ENCODE measurements around the gene KRT15. TPM values are rescaled to one million over a fixed set of nuclear protein-coding genes. Genes with fewer than 3 reads are reported as not detected.

The KRT15 gene
- total and polyA plus RNA-seq, 2 donors (not counting 1 experiment from before 2014, with no cell fraction given) = not detected

DNA sequence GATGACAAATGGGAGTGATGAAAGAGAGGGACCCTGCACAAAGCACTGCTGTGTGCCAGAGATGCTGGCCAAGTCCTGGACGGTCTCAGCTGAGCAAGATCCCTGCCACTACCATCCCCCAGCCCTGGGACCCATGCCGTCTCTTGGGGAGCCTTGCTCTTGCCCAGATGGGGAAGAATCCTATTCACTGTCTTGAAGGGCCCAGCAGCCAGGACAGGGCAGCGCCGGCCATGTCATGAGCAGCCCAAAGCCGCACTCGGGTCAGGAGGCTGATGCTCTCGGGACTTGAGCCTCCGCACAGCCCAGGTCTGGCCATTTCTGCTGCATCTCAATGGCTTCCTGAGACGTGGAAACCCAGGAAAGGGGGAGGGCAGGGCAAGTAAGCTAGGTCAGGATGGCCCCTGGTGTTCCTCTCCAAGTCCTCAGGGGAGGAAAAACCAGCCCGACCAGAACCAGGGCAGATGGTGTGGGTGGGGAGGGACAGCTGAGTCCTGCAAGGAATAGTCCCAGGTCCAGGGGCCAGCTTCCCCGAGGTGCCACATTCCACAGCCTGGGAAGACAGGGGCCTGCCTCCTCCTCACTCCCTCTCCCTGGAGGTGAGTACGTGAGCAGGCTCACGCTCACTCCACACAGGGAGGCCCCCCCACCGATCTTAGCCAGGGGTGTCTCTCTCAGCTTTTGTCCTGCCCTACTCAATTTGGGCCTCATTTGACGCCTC lies 17.2 kb upstream of the KRT15 start:
- Mint-ChIP-seq H3K9me3 (ENCODE audit: insufficient read depth) (no peaks in the 10 kb centered on the region), H3K4me1 (no peaks in the 10 kb centered on the region), H3K4me3 (no peak overlapping the region), H3K27me3 (peaks cover 59% of the 10 kb centered on the region), H3K27ac (no peak overlapping the region)
- H3K27me3 ChIP-seq (replicated peaks in 1 of 4; ENCODE audit: control extremely low read depth in 1 of 4, control insufficient read depth in 3 of 4, insufficient read depth in 4 of 4, low read length in 3 of 4) = peaks cover 0 to 15% (median 3%) of the 10 kb centered on the region in 4 experiments
- H4K20me1 ChIP-seq (ENCODE audit: control insufficient read depth, insufficient read depth, low read length, poor library complexity, severe bottlenecking) = no peaks in the 10 kb centered on the region
- no peak for DNase-seq
- TF ChIP-seq EZH2 (IDR thresholded peaks at IDR 0.05; ENCODE audit: borderline replicate concordance, insufficient read depth, low read depth, low read length, poor library complexity, severe bottlenecking) = no peak
- TF ChIP-seq, protein P1, sequence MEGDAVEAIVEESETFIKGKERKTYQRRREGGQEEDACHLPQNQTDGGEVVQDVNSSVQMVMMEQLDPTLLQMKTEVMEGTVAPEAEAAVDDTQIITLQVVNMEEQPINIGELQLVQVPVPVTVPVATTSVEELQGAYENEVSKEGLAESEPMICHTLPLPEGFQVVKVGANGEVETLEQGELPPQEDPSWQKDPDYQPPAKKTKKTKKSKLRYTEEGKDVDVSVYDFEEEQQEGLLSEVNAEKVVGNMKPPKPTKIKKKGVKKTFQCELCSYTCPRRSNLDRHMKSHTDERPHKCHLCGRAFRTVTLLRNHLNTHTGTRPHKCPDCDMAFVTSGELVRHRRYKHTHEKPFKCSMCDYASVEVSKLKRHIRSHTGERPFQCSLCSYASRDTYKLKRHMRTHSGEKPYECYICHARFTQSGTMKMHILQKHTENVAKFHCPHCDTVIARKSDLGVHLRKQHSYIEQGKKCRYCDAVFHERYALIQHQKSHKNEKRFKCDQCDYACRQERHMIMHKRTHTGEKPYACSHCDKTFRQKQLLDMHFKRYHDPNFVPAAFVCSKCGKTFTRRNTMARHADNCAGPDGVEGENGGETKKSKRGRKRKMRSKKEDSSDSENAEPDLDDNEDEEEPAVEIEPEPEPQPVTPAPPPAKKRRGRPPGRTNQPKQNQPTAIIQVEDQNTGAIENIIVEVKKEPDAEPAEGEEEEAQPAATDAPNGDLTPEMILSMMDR (IDR thresholded peaks at IDR 0.05) = no peak
- H3K27ac ChIP-seq (ENCODE audit: low read length in 2 of 2) = no peak overlapping the region
- 70% methylated on average over 14 of the region's 15 CpGs for WGBS (ENCODE audit: insufficient coverage)
- H3K4me3 ChIP-seq (ENCODE audit: control extremely low read depth in 1 of 5, extremely low read depth in 1 of 5, insufficient read depth in 1 of 5, low read depth in 2 of 5, low read length in 4 of 5) = no peak overlapping the region
- ATAC-seq (ENCODE audit: low read depth) = no peak
- ChIA-PET POLR2A (no interaction called here), CTCF (no interaction called here)
- H2AFZ ChIP-seq (ENCODE audit: insufficient read depth, low read depth, low read length, poor library complexity, severe bottlenecking) = no peak overlapping the region
- H3K9ac ChIP-seq (ENCODE audit: low read length) = no peak overlapping the region
- no peaks in the 10 kb centered on the region for H3K9me3 ChIP-seq (ENCODE audit: control extremely low read depth in 1 of 3, control insufficient read depth in 2 of 3, insufficient read depth in 1 of 3, low read length in 2 of 3)
- no peaks in the 10 kb centered on the region for H3K79me2 ChIP-seq (ENCODE audit: control insufficient read depth, insufficient read depth, low read length)
- no peaks in the 10 kb centered on the region for H3K4me1 ChIP-seq (ENCODE audit: control insufficient read depth in 2 of 2, insufficient read depth in 2 of 2, low read length in 2 of 2)
- H3K36me3 ChIP-seq (replicated peaks in 1 of 2; ENCODE audit: control extremely low read depth in 1 of 2, control insufficient read depth in 1 of 2, extremely low read depth in 1 of 2, insufficient read depth in 2 of 2, low read length in 1 of 2) = no peaks in the 10 kb centered on the region
- H3K4me2 ChIP-seq (replicated peaks; ENCODE audit: low read depth, low read length, poor library complexity, severe bottlenecking) = no peak overlapping the region
- intact Hi-C loops (cut with micrococcal nuclease) = no loop called here

DNA sequence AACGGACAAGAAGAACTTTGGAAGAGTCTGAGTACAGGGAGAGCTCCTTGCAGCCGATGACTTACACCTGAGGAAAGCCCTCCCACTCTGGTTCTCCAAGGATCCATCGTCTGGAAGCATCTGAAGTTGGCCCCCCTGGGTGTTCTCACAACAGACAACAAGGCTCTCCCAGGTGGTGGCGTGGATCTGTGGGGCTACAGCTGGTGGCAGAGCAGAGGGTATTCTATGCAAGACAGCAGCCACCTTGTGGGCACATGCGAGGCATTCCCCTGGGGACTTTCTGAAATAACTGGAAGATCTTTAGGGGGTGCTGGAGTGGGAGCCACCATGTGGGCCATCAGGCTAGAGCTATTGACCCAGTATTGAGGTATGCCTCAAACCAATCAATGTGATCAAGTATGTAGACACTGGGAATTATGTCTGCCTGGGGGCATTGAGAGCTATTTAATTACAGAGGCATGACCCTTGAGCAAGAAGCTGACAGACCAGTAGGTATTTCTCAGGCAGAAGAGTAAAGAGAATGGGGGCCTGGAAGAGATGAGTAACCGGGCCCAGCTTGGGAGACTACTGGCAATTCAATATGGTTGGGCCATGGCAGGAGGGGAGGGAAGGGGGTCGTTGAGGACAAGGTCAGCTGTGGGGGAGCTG lies 16.3 kb upstream of the KRT15 start:
- POLR2A ChIA-PET = no interaction called here
- DNase-seq = no peak
- H3K4me1 ChIP-seq (ENCODE audit: control insufficient read depth in 2 of 2, insufficient read depth in 2 of 2, low read length in 2 of 2) = no peaks in the 10 kb centered on the region
- H3K9me3 Mint-ChIP-seq (ENCODE audit: insufficient read depth) = no peaks in the 10 kb centered on the region
- peaks cover 60% of the 10 kb centered on the region for H3K27me3 Mint-ChIP-seq
- H3K4me3 ChIP-seq (ENCODE audit: control extremely low read depth in 1 of 5, extremely low read depth in 1 of 5, insufficient read depth in 1 of 5, low read depth in 2 of 5, low read length in 4 of 5) = no peak overlapping the region
- intact Hi-C loops (cut with micrococcal nuclease) = no loop called here
- TF ChIP-seq EZH2 (IDR thresholded peaks at IDR 0.05; ENCODE audit: borderline replicate concordance, insufficient read depth, low read depth, low read length, poor library complexity, severe bottlenecking) = no peak
- TF ChIP-seq, protein P1 (IDR thresholded peaks at IDR 0.05) = no peak
- H3K27ac ChIP-seq (ENCODE audit: low read length in 2 of 2) = no peak overlapping the region
- H3K9ac ChIP-seq (ENCODE audit: low read length) = no peak overlapping the region
- no peaks in the 10 kb centered on the region for H4K20me1 ChIP-seq (ENCODE audit: control insufficient read depth, insufficient read depth, low read length, poor library complexity, severe bottlenecking)
- no peak for ATAC-seq (ENCODE audit: low read depth)
- H3K4me3 Mint-ChIP-seq = no peak overlapping the region
- H3K4me2 ChIP-seq (replicated peaks; ENCODE audit: low read depth, low read length, poor library complexity, severe bottlenecking) = no peak overlapping the region
- H3K36me3 ChIP-seq (replicated peaks in 1 of 2; ENCODE audit: control extremely low read depth in 1 of 2, control insufficient read depth in 1 of 2, extremely low read depth in 1 of 2, insufficient read depth in 2 of 2, low read length in 1 of 2) = no peaks in the 10 kb centered on the region
- H3K27me3 ChIP-seq (replicated peaks in 1 of 4; ENCODE audit: control extremely low read depth in 1 of 4, control insufficient read depth in 3 of 4, insufficient read depth in 4 of 4, low read length in 3 of 4) = peaks cover 0 to 24% (median 7%) of the 10 kb centered on the region in 4 experiments
- 55% methylated on average over 5 of the region's 7 CpGs for WGBS (ENCODE audit: insufficient coverage)
- no peak overlapping the region for H3K27ac Mint-ChIP-seq
- H3K79me2 ChIP-seq (ENCODE audit: control insufficient read depth, insufficient read depth, low read length) = no peaks in the 10 kb centered on the region
- H2AFZ ChIP-seq (ENCODE audit: insufficient read depth, low read depth, low read length, poor library complexity, severe bottlenecking) = no peak overlapping the region
- H3K4me1 Mint-ChIP-seq = no peaks in the 10 kb centered on the region
- no peaks in the 10 kb centered on the region for H3K9me3 ChIP-seq (ENCODE audit: control extremely low read depth in 1 of 3, control insufficient read depth in 2 of 3, insufficient read depth in 1 of 3, low read length in 2 of 3)
- CTCF ChIA-PET = no interaction called here

All from B cell (primary cell).